Activated T-helper 2 cell treated with anti-CD3 and anti-CD28 coated beads, Interferon-gamma antibody, Interleukin-2, Interleukin-4, amounts not matched to agents 10 μg/mL and 5 μg/mL and 100 μg/mL, durations not matched to agents 14 hours and 24 hours and 36 hours (primary cell): ENCODE results near the gene CLEC6A. TPM values are rescaled to one million over a fixed set of nuclear protein-coding genes. Genes with fewer than 3 reads are reported as not detected.
"Not testable (repeated sequence)": the region's sequence is repeated elsewhere in the genome, so short reads cannot be mapped to it uniquely, and the experiment has no call there.

Source experiments
- DNase-seq: peaks from one replicate; pipeline ENCODE4 v3.0.0; 2021; ENCODE audit warnings: low spot score
- H3K27ac Mint-ChIP-seq: one replicate; pipeline ENCODE4 v1.8.0; 2021; ENCODE audit warnings: mixed read lengths
- H3K27me3 Mint-ChIP-seq: one replicate; pipeline ENCODE4 v1.8.0; 2021; ENCODE audit warnings: low read depth, mixed read lengths
- H3K36me3 Mint-ChIP-seq: one replicate; pipeline ENCODE4 v1.8.0; 2021; ENCODE audit warnings: low read depth, mixed read lengths
- H3K4me1 Mint-ChIP-seq: one replicate; pipeline ENCODE4 v1.8.0; 2021; ENCODE audit warnings: low read depth, mixed read lengths
- H3K4me3 Mint-ChIP-seq: one replicate; pipeline ENCODE4 v1.8.0; 2021; ENCODE audit warnings: low read depth, mild to moderate bottlenecking, moderate library complexity, mixed read lengths
- H3K9me3 Mint-ChIP-seq: one replicate; pipeline ENCODE4 v1.8.0; 2021; ENCODE audit warnings: mixed read lengths
- intact Hi-C: fragments of 100-400 bp; cut with micrococcal nuclease; formaldehyde crosslinking; loops from one replicate; pipeline ENCODE4 v1.15.1; 2023
- total RNA-seq: library from RNA; stranded (reverse); gene quantifications from 2 replicates; pipeline ENCODE4 v1.2.3, GENCODE V29; 2022

The CLEC6A gene
- total RNA-seq, 1 donor from 2014 or later = not detected

- H3K27ac Mint-ChIP-seq = no peak overlapping the region
- no peaks in the 10 kb centered on the region for H3K9me3 Mint-ChIP-seq
- no peaks in the 10 kb centered on the region for H3K4me1 Mint-ChIP-seq
- no peak for DNase-seq
- H3K36me3 Mint-ChIP-seq = no peaks in the 10 kb centered on the region
- intact Hi-C loops = no loop called here
- H3K27me3 Mint-ChIP-seq = peaks cover 9% of the 10 kb centered on the region
- no peak overlapping the region for H3K4me3 Mint-ChIP-seq
Measured at GRCh38 chr12:8465301-8465996, 9.7 kb downstream of the CLEC6A start.

DNA sequence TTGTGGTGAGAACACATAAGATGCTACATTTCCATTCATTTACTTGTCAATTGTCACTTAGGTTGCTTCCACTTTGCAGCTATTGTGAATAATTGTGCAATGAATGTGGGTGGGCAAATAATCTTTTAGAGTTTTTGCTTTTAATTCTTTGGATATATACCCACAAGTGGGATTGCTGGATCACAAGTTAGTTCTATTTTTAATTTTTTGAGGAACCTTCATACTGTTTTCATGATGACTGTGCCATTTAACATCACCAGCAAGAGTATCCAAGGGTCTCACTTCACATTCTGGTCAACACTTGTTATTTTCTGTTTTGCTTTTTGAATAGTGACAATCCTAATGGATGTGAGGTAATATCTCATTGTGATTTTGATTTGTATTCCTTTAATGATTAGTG lies 10.5 kb downstream of the CLEC6A start:
- H3K36me3 Mint-ChIP-seq = no peaks in the 10 kb centered on the region
- no peaks in the 10 kb centered on the region for H3K4me1 Mint-ChIP-seq
- DNase-seq = no peak
- intact Hi-C loops = no loop called here
- H3K4me3 Mint-ChIP-seq = no peak overlapping the region
- H3K27me3 Mint-ChIP-seq = peaks cover 13% of the 10 kb centered on the region
- no peak overlapping the region for H3K27ac Mint-ChIP-seq
- H3K9me3 Mint-ChIP-seq = no peaks in the 10 kb centered on the region

GRCh38 chr12:8471090-8471489 lies 15.3 kb downstream of the CLEC6A start:
- Mint-ChIP-seq H3K27ac (no peak overlapping the region), H3K27me3 (peaks cover 33% of the 10 kb centered on the region), H3K4me3 (no peak overlapping the region), H3K9me3 (no peaks in the 10 kb centered on the region), H3K4me1 (no peaks in the 10 kb centered on the region), H3K36me3 (no peaks in the 10 kb centered on the region)
- no peak for DNase-seq
- intact Hi-C loops = no loop called here

GRCh38 chr12:8475508-8476203 lies 19.9 kb downstream of the CLEC6A start:
- no peak overlapping the region for H3K27ac Mint-ChIP-seq
- no peaks in the 10 kb centered on the region for H3K9me3 Mint-ChIP-seq
- DNase-seq = no peak
- H3K4me1 Mint-ChIP-seq = no peaks in the 10 kb centered on the region
- intact Hi-C loops = no loop called here
- H3K27me3 Mint-ChIP-seq = peaks cover 28% of the 10 kb centered on the region
- no peak overlapping the region for H3K4me3 Mint-ChIP-seq
- H3K36me3 Mint-ChIP-seq = no peaks in the 10 kb centered on the region

DNA sequence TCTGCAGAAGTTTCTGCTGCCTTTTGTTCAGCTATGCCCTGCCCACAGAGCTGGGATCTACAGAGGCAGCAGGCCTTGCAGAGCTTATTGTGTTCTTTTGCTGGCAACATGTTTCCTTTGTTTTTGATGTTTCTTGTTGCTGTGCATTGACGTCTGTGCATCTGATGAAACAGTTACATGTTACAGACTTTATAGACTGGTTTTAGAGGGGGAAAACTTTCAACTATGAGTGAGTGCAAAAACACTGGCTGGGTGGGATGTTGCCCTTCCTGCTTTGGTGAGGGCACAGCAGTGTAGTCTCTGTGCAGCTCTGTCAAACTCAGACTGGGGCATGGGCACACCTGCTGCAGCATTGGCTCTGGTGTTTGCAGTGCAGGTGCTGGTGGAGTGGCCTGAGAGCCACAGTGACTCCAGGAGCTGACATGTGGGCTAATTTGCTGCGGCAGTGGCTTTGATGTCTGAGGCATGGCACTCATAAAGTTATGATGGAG lies 26.9 kb downstream of the CLEC6A start:
- intact Hi-C loops = no loop called here
- peaks cover 2% of the 10 kb centered on the region for H3K4me1 Mint-ChIP-seq
- H3K27me3 Mint-ChIP-seq = peaks cover 24% of the 10 kb centered on the region
- no peak overlapping the region for H3K27ac Mint-ChIP-seq
- no peak overlapping the region for H3K4me3 Mint-ChIP-seq
- H3K36me3 Mint-ChIP-seq = no peaks in the 10 kb centered on the region
- no peak for DNase-seq
- no peaks in the 10 kb centered on the region for H3K9me3 Mint-ChIP-seq

- H3K27ac Mint-ChIP-seq = no peak overlapping the region
- no peak overlapping the region for H3K4me3 Mint-ChIP-seq
- no peaks in the 10 kb centered on the region for H3K36me3 Mint-ChIP-seq
- H3K27me3 Mint-ChIP-seq = peaks cover 25% of the 10 kb centered on the region
- no peaks in the 10 kb centered on the region for H3K9me3 Mint-ChIP-seq
- no peak for DNase-seq
- peaks cover 2% of the 10 kb centered on the region for H3K4me1 Mint-ChIP-seq
- intact Hi-C loops = no loop called here
Measured at GRCh38 chr12:8483079-8483478, 27.3 kb downstream of the CLEC6A start.

GRCh38 chr12:8491646-8492530 lies 36.1 kb downstream of the CLEC6A start:
- peaks cover 22% of the 10 kb centered on the region for H3K4me1 Mint-ChIP-seq
- no peaks in the 10 kb centered on the region for H3K9me3 Mint-ChIP-seq
- intact Hi-C loops = loop anchor here (2.0 to 5.0 kb wide), 2 partner anchors 155 to 533 kb away; no protein-coding TSS in a partner anchor
- H3K27me3 Mint-ChIP-seq = peaks cover 62% of the 10 kb centered on the region
- no peak for DNase-seq
- no peaks in the 10 kb centered on the region for H3K36me3 Mint-ChIP-seq
- H3K27ac Mint-ChIP-seq = no peak overlapping the region
- H3K4me3 Mint-ChIP-seq = no peak overlapping the region

DNA sequence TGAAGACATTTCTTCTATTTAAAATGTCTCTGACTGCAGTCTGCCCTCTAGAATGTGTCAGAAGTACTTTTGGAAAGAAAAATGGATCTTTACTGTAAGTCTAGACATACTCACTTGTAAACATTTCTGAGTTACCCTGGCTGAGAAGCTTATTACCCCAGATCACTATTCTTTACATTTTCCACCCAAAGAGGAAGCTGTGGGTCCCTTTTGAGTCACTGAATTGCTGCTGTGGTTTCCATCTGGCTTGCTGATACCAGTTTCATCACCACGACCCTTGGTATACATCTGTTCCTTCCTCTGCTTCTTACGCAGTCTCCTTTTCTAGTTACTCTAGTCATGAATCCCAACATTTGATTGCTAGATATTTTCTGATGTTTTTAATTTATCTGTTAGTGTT lies 37.3 kb downstream of the CLEC6A start:
- Mint-ChIP-seq H3K27me3 (peaks cover 64% of the 10 kb centered on the region), H3K4me1 (peaks cover 22% of the 10 kb centered on the region), H3K27ac (peak overlapping the region; percentile 36), H3K9me3 (no peaks in the 10 kb centered on the region), H3K36me3 (no peaks in the 10 kb centered on the region), H3K4me3 (no peak overlapping the region)
- peak; percentile 26 for DNase-seq
- intact Hi-C loops = loop anchor here (2.0 to 5.0 kb wide), 2 partner anchors 154 to 532 kb away; no protein-coding TSS in a partner anchor

DNA sequence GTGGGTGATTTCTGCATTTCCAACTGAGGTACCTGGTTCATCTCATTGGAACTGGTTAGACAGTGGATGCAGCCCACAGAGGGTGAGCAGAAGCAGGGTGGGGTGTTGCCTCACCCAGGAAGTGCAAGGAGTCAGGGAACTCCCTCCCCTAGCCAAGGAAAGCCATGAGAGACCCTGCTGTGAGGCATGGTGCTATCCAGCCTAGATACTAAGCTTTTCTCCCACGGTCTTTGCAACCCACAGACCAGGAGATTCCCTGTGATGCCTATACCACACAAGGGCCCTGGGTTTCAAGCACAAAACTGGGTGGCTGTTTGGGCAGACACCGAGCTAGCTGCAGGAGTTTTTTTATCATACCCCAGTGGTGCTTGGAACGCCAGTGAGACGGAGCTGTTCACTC lies 39.9 kb downstream of the CLEC6A start:
- intact Hi-C loops, DNase-seq, H3K36me3 Mint-ChIP-seq, H3K4me3 Mint-ChIP-seq, H3K9me3 Mint-ChIP-seq, H3K27ac Mint-ChIP-seq: not testable (repeated sequence)
- H3K27me3 Mint-ChIP-seq = peaks cover 62% of the 10 kb centered on the region
- peaks cover 22% of the 10 kb centered on the region for H3K4me1 Mint-ChIP-seq

- H3K9me3 Mint-ChIP-seq, intact Hi-C loops, H3K36me3 Mint-ChIP-seq, H3K27ac Mint-ChIP-seq, DNase-seq, H3K4me3 Mint-ChIP-seq: not testable (repeated sequence)
- Mint-ChIP-seq H3K27me3 (peaks cover 62% of the 10 kb centered on the region), H3K4me1 (peaks cover 22% of the 10 kb centered on the region)
Measured at GRCh38 chr12:8496074-8496473, 40.3 kb downstream of the CLEC6A start.

GRCh38 chr12:8499616-8500015 lies 43.9 kb downstream of the CLEC6A start:
- H3K9me3 Mint-ChIP-seq = no peaks in the 10 kb centered on the region
- H3K4me1 Mint-ChIP-seq = peaks cover 4% of the 10 kb centered on the region
- H3K4me3 Mint-ChIP-seq = no peak overlapping the region
- no peak overlapping the region for H3K27ac Mint-ChIP-seq
- intact Hi-C loops = no loop called here
- peaks cover 53% of the 10 kb centered on the region for H3K27me3 Mint-ChIP-seq
- H3K36me3 Mint-ChIP-seq = no peaks in the 10 kb centered on the region
- no peak for DNase-seq

DNA sequence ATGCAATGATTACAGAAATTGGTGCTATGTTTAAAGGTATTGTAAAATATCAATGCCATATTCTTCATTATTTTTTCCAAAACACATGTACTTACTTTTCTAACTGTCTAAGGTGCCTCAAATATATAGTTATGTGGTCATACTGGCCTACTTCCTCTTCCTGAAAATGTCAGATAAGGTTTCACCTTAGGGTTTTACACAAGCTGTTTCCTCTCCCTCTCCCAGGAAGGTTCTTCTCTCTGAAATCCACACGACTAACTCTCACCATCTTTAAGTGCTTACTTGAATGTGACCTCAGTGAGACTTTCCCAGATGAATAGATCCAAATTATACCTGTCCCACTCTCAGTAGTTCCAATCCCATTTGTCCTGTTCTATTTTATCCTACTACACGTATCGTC lies 46.0 kb downstream of the CLEC6A start:
- no peaks in the 10 kb centered on the region for H3K9me3 Mint-ChIP-seq
- intact Hi-C loops = no loop called here
- H3K27me3 Mint-ChIP-seq = peaks cover 46% of the 10 kb centered on the region
- no peak overlapping the region for H3K27ac Mint-ChIP-seq
- peaks cover 4% of the 10 kb centered on the region for H3K4me1 Mint-ChIP-seq
- no peaks in the 10 kb centered on the region for H3K36me3 Mint-ChIP-seq
- no peak for DNase-seq
- H3K4me3 Mint-ChIP-seq = no peak overlapping the region
